Caco-2 (cell line): ENCODE measurements around the gene OR2G3. TPM values are rescaled to one million over a fixed set of nuclear protein-coding genes. Genes with fewer than 3 reads are reported as not detected.

ENCODE experiments used
- BruUV-seq: library from RNA; stranded (reverse); fragments of 400-500 nt; replicated peaks from 2 replicates; lab custom pipeline; 2021; lab: Mats Ljungman, UMichigan
- CTCF ChIA-PET: fragments of 300-600 bp; sonication (Branson Sonifier 250); formaldehyde crosslinking; loops from one replicate; lab custom pipeline; 2022; ENCODE audit warnings: antibody characterized with exemption; lab: Charles Lee
- POLR2A ChIA-PET: fragments of 300-600 bp; sonication (Branson Sonifier 250); formaldehyde crosslinking; loops from one replicate; lab custom pipeline; 2022; ENCODE audit warnings: antibody characterized with exemption; lab: Charles Lee
- DNase-seq, 2 experiments: peaks; one replicate each; pipeline versions ENCODE4 v3.0.0 to v3.0.0-alpha.2; 2020 to 2022
- H3K27me3 ChIP-seq: replicated peaks from 2 replicates; pipeline ENCODE4 v1.6.0; 2011; ENCODE audit warnings: low read length; ENCODE audit not compliant: control insufficient read depth, insufficient read depth
- H3K36me3 ChIP-seq: 2 replicates; pipeline ENCODE4 v1.5.1; 2011; ENCODE audit warnings: low read length; ENCODE audit not compliant: control insufficient read depth, insufficient read depth
- H3K4me1 ChIP-seq: fragments of 250-450 bp; sonication (Bioruptor Pico); 2 replicates; pipeline ENCODE4 v1.5.1; 2020; ENCODE audit warnings: mild to moderate bottlenecking
- H3K4me3 ChIP-seq: 2 replicates; pipeline ENCODE4 v1.5.1; 2011; ENCODE audit warnings: low read depth, mild to moderate bottlenecking, control low read depth, low read length
- H3K9me3 ChIP-seq: fragments of 250-450 bp; sonication (Bioruptor Pico); 2 replicates; pipeline ENCODE4 v1.5.1; 2020; ENCODE audit warnings: mild to moderate bottlenecking, moderate library complexity
- H3K27ac Mint-ChIP-seq: one replicate; pipeline ENCODE4 v1.8.0; 2022; ENCODE audit warnings: mixed read lengths; ENCODE audit not compliant: unreplicated experiment
- H3K27me3 Mint-ChIP-seq: one replicate; pipeline ENCODE4 v1.8.0; 2022; ENCODE audit warnings: mixed read lengths; ENCODE audit not compliant: insufficient read depth, unreplicated experiment
- H3K36me3 Mint-ChIP-seq: one replicate; pipeline ENCODE4 v1.8.0; 2022; ENCODE audit warnings: mild to moderate bottlenecking, mixed read lengths; ENCODE audit not compliant: insufficient read depth, unreplicated experiment
- H3K4me1 Mint-ChIP-seq: one replicate; pipeline ENCODE4 v1.8.0; 2022; ENCODE audit warnings: low read depth, mixed read lengths; ENCODE audit not compliant: unreplicated experiment
- H3K4me3 Mint-ChIP-seq: one replicate; pipeline ENCODE4 v1.8.0; 2022; ENCODE audit warnings: mild to moderate bottlenecking, moderate library complexity, mixed read lengths; ENCODE audit not compliant: unreplicated experiment
- H3K9me3 Mint-ChIP-seq: one replicate; pipeline ENCODE4 v1.8.0; 2022; ENCODE audit warnings: mixed read lengths; ENCODE audit not compliant: unreplicated experiment
- CTCF ChIP-seq, 2 experiments: fragments of 200-600 bp in 1 of 2; IDR thresholded peaks; 1 replicate in 1 of 2; 2 replicates in 1 of 2; pipeline versions ENCODE4 v1.5.1 to v1.8.0; 2011 to 2022; ENCODE audit warnings: antibody characterized with exemption in 1 of 2, control low read depth in 1 of 2, inconsistent platforms in 1 of 2, low read depth in 1 of 2, low read length in 1 of 2, mild to moderate bottlenecking in 1 of 2, moderate library complexity in 1 of 2; ENCODE audit not compliant: insufficient read depth in 1 of 2, severe bottlenecking in 1 of 2, unreplicated experiment in 1 of 2
- intact Hi-C: fragments of 100-400 bp; cut with micrococcal nuclease; formaldehyde crosslinking; loops from one replicate; pipeline ENCODE4 v1.10.0; 2022; ENCODE audit not compliant: unreplicated experiment
- total RNA-seq: library from RNA; stranded (reverse); gene quantifications from 2 replicates; pipeline ENCODE4 v1.2.3, GENCODE V29; 2022

Gene OR2G3
- total RNA-seq, 1 experiment from 2014 or later = not detected

GRCh38 chr1:247638011-247638410 lies 32.6 kb downstream of the OR2G3 start:
- no TSS peak for BruUV-seq
- no peak overlapping the region for H3K27ac Mint-ChIP-seq

GRCh38 chr1:247638781-247639180 lies 33.4 kb downstream of the OR2G3 start:
- BruUV-seq = no TSS peak
- Mint-ChIP-seq H3K9me3 (no peaks in the 10 kb centered on the region), H3K27me3 (peaks cover 5% of the 10 kb centered on the region), H3K4me1 (no peaks in the 10 kb centered on the region), H3K27ac (no peak overlapping the region), H3K36me3 (no peaks in the 10 kb centered on the region), H3K4me3 (no peak overlapping the region)
- H3K4me1 ChIP-seq = no peaks in the 10 kb centered on the region
- H3K4me3 ChIP-seq = no peak overlapping the region
- H3K9me3 ChIP-seq = no peaks in the 10 kb centered on the region
- DNase-seq = no peak
- H3K27me3 ChIP-seq = no peaks in the 10 kb centered on the region
- no peak for TF ChIP-seq CTCF (IDR thresholded peaks at IDR 0.05; ENCODE audit: insufficient read depth in 1 of 2, low read depth in 1 of 2, low read length in 1 of 2, severe bottlenecking in 1 of 2, unreplicated experiment in 1 of 2)
- ChIA-PET CTCF (no interaction called here), POLR2A (no interaction called here)
- intact Hi-C loops = no loop called here
- no peaks in the 10 kb centered on the region for H3K36me3 ChIP-seq

More at GRCh38 chr1:247638011-247638410, 32.6 kb downstream of the OR2G3 start:
- H3K4me3 ChIP-seq = no peak overlapping the region
- DNase-seq = no peak
- H3K27me3 ChIP-seq = no peaks in the 10 kb centered on the region
- TF ChIP-seq CTCF (IDR thresholded peaks at IDR 0.05; ENCODE audit: insufficient read depth in 1 of 2, low read depth in 1 of 2, low read length in 1 of 2, severe bottlenecking in 1 of 2, unreplicated experiment in 1 of 2) = no peak
- H3K36me3 Mint-ChIP-seq = no peaks in the 10 kb centered on the region
- ChIA-PET POLR2A (no interaction called here), CTCF (no interaction called here)
- H3K9me3 ChIP-seq = no peaks in the 10 kb centered on the region
- no peak overlapping the region for H3K4me3 Mint-ChIP-seq
- H3K27me3 Mint-ChIP-seq = peaks cover 5% of the 10 kb centered on the region
- intact Hi-C loops = no loop called here
- no peaks in the 10 kb centered on the region for H3K4me1 ChIP-seq
- no peaks in the 10 kb centered on the region for H3K4me1 Mint-ChIP-seq
- H3K9me3 Mint-ChIP-seq = no peaks in the 10 kb centered on the region
- H3K36me3 ChIP-seq = no peaks in the 10 kb centered on the region

- DNase-seq = no peak
- Histone ChIP-seq H3K4me1 (no peaks in the 10 kb centered on the region), H3K4me3 (no peak overlapping the region), H3K9me3 (no peaks in the 10 kb centered on the region), H3K27me3 (no peaks in the 10 kb centered on the region), H3K36me3 (no peaks in the 10 kb centered on the region)
- H3K9me3 Mint-ChIP-seq = peaks cover 7% of the 10 kb centered on the region
- POLR2A ChIA-PET = no interaction called here
- no TSS peak for BruUV-seq
- intact Hi-C loops = no loop called here
- H3K36me3 Mint-ChIP-seq = no peaks in the 10 kb centered on the region
- no peak overlapping the region for H3K27ac Mint-ChIP-seq
- CTCF ChIA-PET = no interaction called here
- H3K4me3 Mint-ChIP-seq = no peak overlapping the region
- H3K4me1 Mint-ChIP-seq = no peaks in the 10 kb centered on the region
- no peak for TF ChIP-seq CTCF (IDR thresholded peaks at IDR 0.05; ENCODE audit: insufficient read depth in 1 of 2, low read depth in 1 of 2, low read length in 1 of 2, severe bottlenecking in 1 of 2, unreplicated experiment in 1 of 2)
- peaks cover 5% of the 10 kb centered on the region for H3K27me3 Mint-ChIP-seq
Observed at GRCh38 chr1:247639381-247639981, 34.1 kb downstream of the OR2G3 start.
